A549 (cell line): ENCODE data around the gene STAU1. TPM values are rescaled to one million over a fixed set of nuclear protein-coding genes. Genes with fewer than 3 reads are reported as not detected.

ENCODE experiments used
- ATAC-seq, 2 experiments: fragments of 200-7000 bp in 1 of 2; fragments of >200 bp in 1 of 2; cut with Nextera tagmentation in 1 of 2; cut with Tn5 transposase in 1 of 2; 3 replicates each; pipeline versions ENCODE4 v1.8.0 to v1.9.1; 2018 to 2020; ENCODE audit warnings: mild to moderate bottlenecking in 1 of 2, moderate library complexity in 1 of 2
- CTCF ChIA-PET: fragments of 300-600 bp; sonication (Branson Sonifier 250); formaldehyde crosslinking; extraction: SDS; loops from one replicate; lab custom pipeline; 2021; ENCODE audit warnings: antibody characterized with exemption, inconsistent platforms; lab: Yijun Ruan, JAX
- POLR2A ChIA-PET: fragments of 350-600 bp; formaldehyde crosslinking; extraction: SDS; loops from one replicate; lab custom pipeline; 2021; ENCODE audit warnings: antibody characterized with exemption, inconsistent platforms; lab: Yijun Ruan, JAX
- DNase-seq, 2 experiments: peaks; one replicate each; pipeline versions ENCODE4 v3.0.0 to v3.0.0-alpha.2; 2011 to 2016; ENCODE audit warnings: low read depth in 1 of 2, low spot score in 1 of 2
- FAIRE-seq: peaks from 2 replicates; lab custom pipeline; 2011; peaks lifted over from hg19 to GRCh38; lab: Jason Lieb, UNC
- H3K27ac ChIP-seq, 2 experiments: fragments of >200 bp; sonication (Bioruptor Twin); formaldehyde crosslinking; 3 replicates each; pipeline ENCODE4 v1.5.1; 2016 to 2017
- H3K4me1 ChIP-seq: fragments of >200 bp; sonication (Bioruptor Twin); formaldehyde crosslinking; 3 replicates; pipeline ENCODE4 v1.6.1; 2016
- H3K4me2 ChIP-seq: fragments of >200 bp; sonication (Bioruptor Twin); formaldehyde crosslinking; 3 replicates; pipeline ENCODE4 v1.6.1; 2016
- H3K4me3 ChIP-seq: fragments of >200 bp; sonication (Bioruptor Twin); formaldehyde crosslinking; 3 replicates; pipeline ENCODE4 v1.5.1; 2016
- H3K9me3 ChIP-seq: fragments of >200 bp; sonication (Bioruptor Twin); formaldehyde crosslinking; 3 replicates; pipeline ENCODE4 v1.6.1; 2016
- CBX2 ChIP-seq: fragments of 200-600 bp; sonication (generic); IDR thresholded peaks from 2 replicates; pipeline ENCODE4 v1.6.1; 2016; ENCODE audit warnings: low read depth, mild to moderate bottlenecking, borderline replicate concordance
- EHMT2 ChIP-seq: fragments of 200-600 bp; sonication (generic); IDR thresholded peaks from 2 replicates; pipeline ENCODE4 v1.6.1; 2016; ENCODE audit warnings: antibody characterized with exemption, low read depth, mild to moderate bottlenecking, moderate library complexity
- EP300 ChIP-seq, 2 experiments: fragments of >200 bp; sonication (Bioruptor Twin); formaldehyde crosslinking; IDR thresholded peaks; 2 replicates in 1 of 2; 3 replicates in 1 of 2; pipeline ENCODE4 v1.6.1; 2016 to 2017
- FOSL2 ChIP-seq, 2 experiments: fragments of 450-650 bp in 1 of 2; fragments of >200 bp in 1 of 2; sonication (Bioruptor Twin) in 1 of 2; formaldehyde crosslinking; IDR thresholded peaks; 2 replicates each; pipeline versions ENCODE4 v1.5.0 to v1.6.1; 2016 to 2020; ENCODE audit warnings: mild to moderate bottlenecking in 1 of 2, moderate library complexity in 1 of 2
- HEYL ChIP-seq: fragments of 250-450 bp; sonication (Bioruptor Pico); IDR thresholded peaks from 2 replicates; pipeline ENCODE4 v1.8.0; 2021; ENCODE audit warnings: mild to moderate bottlenecking, moderate library complexity
- JUN ChIP-seq, 2 experiments: fragments of >200 bp; sonication (Bioruptor Twin); formaldehyde crosslinking; IDR thresholded peaks; 2 replicates in 1 of 2; 3 replicates in 1 of 2; pipeline ENCODE4 v1.6.1; 2016 to 2017
- MAFK ChIP-seq: fragments of 450-650 bp; IDR thresholded peaks from 2 replicates; pipeline ENCODE4 v1.6.1; 2014; ENCODE audit not compliant: partially characterized antibody
- PHF8 ChIP-seq: fragments of 200-600 bp; sonication (generic); IDR thresholded peaks from 2 replicates; pipeline ENCODE4 v1.6.1; 2016; ENCODE audit warnings: low read depth, mild to moderate bottlenecking, antibody characterized with exemption, moderate library complexity, borderline replicate concordance
- POLR2AphosphoS2 ChIP-seq: conservative IDR thresholded peaks from 2 replicates; pipeline ENCODE4 v1.6.1; 2012; ENCODE audit warnings: low read length, improper control_type of control experiment, inconsistent platforms
- RAD21 ChIP-seq, 2 experiments: fragments of >200 bp in 1 of 2; sonication (Bioruptor Twin) in 1 of 2; formaldehyde crosslinking in 1 of 2; IDR thresholded peaks in 1 of 2; conservative IDR thresholded peaks in 1 of 2; 2 replicates in 1 of 2; 3 replicates in 1 of 2; pipeline ENCODE4 v1.6.1; 2012 to 2018; ENCODE audit warnings: inconsistent platforms in 1 of 2
- RNF2 ChIP-seq: fragments of 200-600 bp; sonication (generic); IDR thresholded peaks from 2 replicates; pipeline ENCODE4 v1.6.1; 2016; ENCODE audit warnings: low read depth, mild to moderate bottlenecking, antibody characterized with exemption, moderate library complexity, borderline replicate concordance
- TFCP2L1 ChIP-seq: fragments of 250-450 bp; sonication (Bioruptor Pico); IDR thresholded peaks from 2 replicates; pipeline ENCODE4 v1.5.0; 2021; ENCODE audit warnings: mild to moderate bottlenecking
- ZFP36 ChIP-seq: fragments of 450-650 bp; IDR thresholded peaks from 2 replicates; pipeline ENCODE4 v1.6.1; 2014; ENCODE audit warnings: borderline replicate concordance; ENCODE audit not compliant: partially characterized antibody
- WGBS: methylation state at CpG from one replicate; pipeline ENCODE4 v1.1.6; 2017; ENCODE audit errors: missing lambda C conversion rate; 5-methylcytosine and 5-hydroxymethylcytosine counted together
- polyA plus RNA-seq, 4 experiments: library from polyadenylated mRNA; depleted of rRNA in 3 of 4; stranded (reverse); fragments of >200 nt; fragmentation: RNase III in 1 of 4; extraction: RNeasy Plus Mini Kit Qiagen cat#74134 plus additional on column Dnase treatment in 1 of 4; gene quantifications; 2 replicates in 3 of 4; 3 replicates in 1 of 4; pipeline ENCODE4 v1.2.3, GENCODE V29; 2011 to 2017
- TF ChIP-seq, protein P1 (sequence below): fragments of 450-650 bp; IDR thresholded peaks from 2 replicates; pipeline ENCODE4 v1.6.1; 2014; ENCODE audit warnings: antibody characterized with exemption
- TF ChIP-seq, protein P2 (sequence below): fragments of 250-450 bp; sonication (Bioruptor Pico); IDR thresholded peaks from 2 replicates; pipeline ENCODE4 v1.5.0; 2020; ENCODE audit warnings: low read depth, mild to moderate bottlenecking, moderate library complexity
- TF ChIP-seq, protein P3 (sequence below): fragments of 200-600 bp; sonication (generic); IDR thresholded peaks from 2 replicates; pipeline ENCODE4 v1.6.1; 2016; ENCODE audit warnings: antibody characterized with exemption, mild to moderate bottlenecking, moderate library complexity
- TF ChIP-seq, protein P4 (sequence below): fragments of >200 bp; sonication (Bioruptor Twin); formaldehyde crosslinking; IDR thresholded peaks from 2 replicates; pipeline ENCODE4 v1.6.1; 2016
- TF ChIP-seq, protein P5 (sequence below): fragments of 250-450 bp; sonication (Bioruptor Pico); IDR thresholded peaks from 2 replicates; pipeline ENCODE4 v1.5.0; 2021; ENCODE audit warnings: mild to moderate bottlenecking, moderate library complexity, borderline replicate concordance
- TF ChIP-seq, protein P6 (sequence below): fragments of 150-350 bp; IDR thresholded peaks from 2 replicates; pipeline ENCODE4 v1.6.1; 2014; ENCODE audit warnings: low read depth, mild to moderate bottlenecking, low read length

STAU1 gene
- polyA plus RNA-seq, 2 of the 4 experiments (the other 2 are of a cell fraction), result 64.0 to 74.7 TPM

DNA sequence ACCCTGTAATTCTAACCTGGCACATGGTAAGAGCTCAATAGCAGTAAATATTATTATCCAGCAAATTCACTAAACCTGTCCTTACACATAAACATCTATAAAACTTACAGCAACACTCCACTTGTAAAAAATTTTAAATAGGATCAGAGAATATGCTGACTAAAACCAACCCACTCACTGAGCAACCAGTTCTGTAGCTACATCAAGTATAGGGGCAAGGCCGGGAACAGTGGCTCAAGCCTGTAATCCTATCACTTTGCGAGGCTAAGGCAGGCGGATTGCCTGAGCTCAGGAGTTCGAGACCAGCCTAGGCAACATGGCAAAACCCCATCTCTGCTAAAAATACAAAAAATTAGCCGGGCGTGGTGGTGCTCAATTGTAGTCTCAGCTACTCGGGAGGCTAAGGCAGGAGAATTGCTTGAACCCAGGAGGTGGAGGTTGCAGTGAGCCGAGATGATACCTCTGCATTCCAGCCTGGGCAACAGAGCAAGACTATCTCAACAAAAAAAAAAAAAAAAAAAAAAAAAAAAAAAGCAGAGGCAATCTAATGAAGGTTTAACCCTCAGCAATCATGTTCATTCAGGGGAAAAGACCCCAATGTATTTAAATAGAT, 6.8 kb downstream of the STAU1 start:
- 88% methylated on average over 8 of the region's 8 CpGs for WGBS
- CTCF ChIA-PET, result interaction anchor here (1.3 to 7.7 kb wide), 5 partner anchors 14 to 360 kb away, joined by 3 to 47 read pairs (median 15); no protein-coding TSS in a partner anchor

More for the DNA sequence above, 6.8 kb downstream of the STAU1 start:
- POLR2A ChIA-PET, result interaction anchor here (1.0 kb wide), 1 partner anchor 38 kb away, joined by 5 read pairs; the partner anchor contains the start of gene DDX27
- H3K4me1 ChIP-seq, result peaks cover 66% of the 10 kb centered on the region
- FAIRE-seq, result no peak
- 0 out of 6 replicates have a peak, but pooled peaks of 1 of the 2 experiments have one; percentile 26 for ATAC-seq
- TF ChIP-seq, protein P1, sequence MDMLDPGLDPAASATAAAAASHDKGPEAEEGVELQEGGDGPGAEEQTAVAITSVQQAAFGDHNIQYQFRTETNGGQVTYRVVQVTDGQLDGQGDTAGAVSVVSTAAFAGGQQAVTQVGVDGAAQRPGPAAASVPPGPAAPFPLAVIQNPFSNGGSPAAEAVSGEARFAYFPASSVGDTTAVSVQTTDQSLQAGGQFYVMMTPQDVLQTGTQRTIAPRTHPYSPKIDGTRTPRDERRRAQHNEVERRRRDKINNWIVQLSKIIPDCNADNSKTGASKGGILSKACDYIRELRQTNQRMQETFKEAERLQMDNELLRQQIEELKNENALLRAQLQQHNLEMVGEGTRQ, result no peak
- TF ChIP-seq MAFK (no peak), JUN (IDR thresholded peaks at IDR 0.05) (no peak), EP300 (IDR thresholded peaks at IDR 0.05) (no peak), ZFP36 (no peak), EHMT2 (no peak), PHF8 (no peak), HEYL (no peak), TFCP2L1 (no peak), CBX2 (no peak), RAD21 (conservative IDR thresholded peaks at IDR 0.05 in 1 of 2, IDR thresholded peaks at IDR 0.05 in 1 of 2) (no peak), RNF2 (no peak), POLR2AphosphoS2 (no peak), FOSL2 (IDR thresholded peaks at IDR 0.05) (no peak), FOSL2 (CRISPR knock-in tag; IDR thresholded peaks at IDR 0.05) (no peak)
- TF ChIP-seq, protein P2, sequence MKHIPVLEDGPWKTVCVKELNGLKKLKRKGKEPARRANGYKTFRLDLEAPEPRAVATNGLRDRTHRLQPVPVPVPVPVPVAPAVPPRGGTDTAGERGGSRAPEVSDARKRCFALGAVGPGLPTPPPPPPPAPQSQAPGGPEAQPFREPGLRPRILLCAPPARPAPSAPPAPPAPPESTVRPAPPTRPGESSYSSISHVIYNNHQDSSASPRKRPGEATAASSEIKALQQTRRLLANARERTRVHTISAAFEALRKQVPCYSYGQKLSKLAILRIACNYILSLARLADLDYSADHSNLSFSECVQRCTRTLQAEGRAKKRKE, result no peak
- TF ChIP-seq, protein P3, sequence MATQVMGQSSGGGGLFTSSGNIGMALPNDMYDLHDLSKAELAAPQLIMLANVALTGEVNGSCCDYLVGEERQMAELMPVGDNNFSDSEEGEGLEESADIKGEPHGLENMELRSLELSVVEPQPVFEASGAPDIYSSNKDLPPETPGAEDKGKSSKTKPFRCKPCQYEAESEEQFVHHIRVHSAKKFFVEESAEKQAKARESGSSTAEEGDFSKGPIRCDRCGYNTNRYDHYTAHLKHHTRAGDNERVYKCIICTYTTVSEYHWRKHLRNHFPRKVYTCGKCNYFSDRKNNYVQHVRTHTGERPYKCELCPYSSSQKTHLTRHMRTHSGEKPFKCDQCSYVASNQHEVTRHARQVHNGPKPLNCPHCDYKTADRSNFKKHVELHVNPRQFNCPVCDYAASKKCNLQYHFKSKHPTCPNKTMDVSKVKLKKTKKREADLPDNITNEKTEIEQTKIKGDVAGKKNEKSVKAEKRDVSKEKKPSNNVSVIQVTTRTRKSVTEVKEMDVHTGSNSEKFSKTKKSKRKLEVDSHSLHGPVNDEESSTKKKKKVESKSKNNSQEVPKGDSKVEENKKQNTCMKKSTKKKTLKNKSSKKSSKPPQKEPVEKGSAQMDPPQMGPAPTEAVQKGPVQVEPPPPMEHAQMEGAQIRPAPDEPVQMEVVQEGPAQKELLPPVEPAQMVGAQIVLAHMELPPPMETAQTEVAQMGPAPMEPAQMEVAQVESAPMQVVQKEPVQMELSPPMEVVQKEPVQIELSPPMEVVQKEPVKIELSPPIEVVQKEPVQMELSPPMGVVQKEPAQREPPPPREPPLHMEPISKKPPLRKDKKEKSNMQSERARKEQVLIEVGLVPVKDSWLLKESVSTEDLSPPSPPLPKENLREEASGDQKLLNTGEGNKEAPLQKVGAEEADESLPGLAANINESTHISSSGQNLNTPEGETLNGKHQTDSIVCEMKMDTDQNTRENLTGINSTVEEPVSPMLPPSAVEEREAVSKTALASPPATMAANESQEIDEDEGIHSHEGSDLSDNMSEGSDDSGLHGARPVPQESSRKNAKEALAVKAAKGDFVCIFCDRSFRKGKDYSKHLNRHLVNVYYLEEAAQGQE, result no peak
- TF ChIP-seq, protein P4, sequence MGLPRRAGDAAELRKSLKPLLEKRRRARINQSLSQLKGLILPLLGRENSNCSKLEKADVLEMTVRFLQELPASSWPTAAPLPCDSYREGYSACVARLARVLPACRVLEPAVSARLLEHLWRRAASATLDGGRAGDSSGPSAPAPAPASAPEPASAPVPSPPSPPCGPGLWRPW, result no peak
- TF ChIP-seq, protein P5, sequence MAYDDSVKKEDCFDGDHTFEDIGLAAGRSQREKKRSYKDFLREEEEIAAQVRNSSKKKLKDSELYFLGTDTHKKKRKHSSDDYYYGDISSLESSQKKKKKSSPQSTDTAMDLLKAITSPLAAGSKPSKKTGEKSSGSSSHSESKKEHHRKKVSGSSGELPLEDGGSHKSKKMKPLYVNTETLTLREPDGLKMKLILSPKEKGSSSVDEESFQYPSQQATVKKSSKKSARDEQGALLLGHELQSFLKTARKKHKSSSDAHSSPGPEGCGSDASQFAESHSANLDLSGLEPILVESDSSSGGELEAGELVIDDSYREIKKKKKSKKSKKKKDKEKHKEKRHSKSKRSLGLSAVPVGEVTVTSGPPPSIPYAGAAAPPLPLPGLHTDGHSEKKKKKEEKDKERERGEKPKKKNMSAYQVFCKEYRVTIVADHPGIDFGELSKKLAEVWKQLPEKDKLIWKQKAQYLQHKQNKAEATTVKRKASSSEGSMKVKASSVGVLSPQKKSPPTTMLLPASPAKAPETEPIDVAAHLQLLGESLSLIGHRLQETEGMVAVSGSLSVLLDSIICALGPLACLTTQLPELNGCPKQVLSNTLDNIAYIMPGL (CRISPR knock-in tag), result no peak
- TF ChIP-seq, protein P6, sequence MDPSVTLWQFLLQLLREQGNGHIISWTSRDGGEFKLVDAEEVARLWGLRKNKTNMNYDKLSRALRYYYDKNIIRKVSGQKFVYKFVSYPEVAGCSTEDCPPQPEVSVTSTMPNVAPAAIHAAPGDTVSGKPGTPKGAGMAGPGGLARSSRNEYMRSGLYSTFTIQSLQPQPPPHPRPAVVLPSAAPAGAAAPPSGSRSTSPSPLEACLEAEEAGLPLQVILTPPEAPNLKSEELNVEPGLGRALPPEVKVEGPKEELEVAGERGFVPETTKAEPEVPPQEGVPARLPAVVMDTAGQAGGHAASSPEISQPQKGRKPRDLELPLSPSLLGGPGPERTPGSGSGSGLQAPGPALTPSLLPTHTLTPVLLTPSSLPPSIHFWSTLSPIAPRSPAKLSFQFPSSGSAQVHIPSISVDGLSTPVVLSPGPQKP, result no peak
- H3K4me2 ChIP-seq, result no peak overlapping the region
- H3K4me3 ChIP-seq, result no peak overlapping the region
- H3K9me3 ChIP-seq, result no peaks in the 10 kb centered on the region
- H3K27ac ChIP-seq, result no peak overlapping the region
- no peak for DNase-seq
